ENCODE results near the gene UGT1A4. TPM values are rescaled to one million over a fixed set of nuclear protein-coding genes. Genes with fewer than 3 reads are reported as not detected.

The UGT1A4 gene
- total RNA-seq, 4 donors from 2014 or later: not detected

GRCh38 chr2:233811732-233812131 lies 93.2 kb downstream of the UGT1A4 start:
- no peak for ATAC-seq (ENCODE audit: low FRiP score)
- TF ChIP-seq CTCF (IDR thresholded peaks at IDR 0.05): no peak
- no peak for DNase-seq (ENCODE audit: low spot score)

DNA sequence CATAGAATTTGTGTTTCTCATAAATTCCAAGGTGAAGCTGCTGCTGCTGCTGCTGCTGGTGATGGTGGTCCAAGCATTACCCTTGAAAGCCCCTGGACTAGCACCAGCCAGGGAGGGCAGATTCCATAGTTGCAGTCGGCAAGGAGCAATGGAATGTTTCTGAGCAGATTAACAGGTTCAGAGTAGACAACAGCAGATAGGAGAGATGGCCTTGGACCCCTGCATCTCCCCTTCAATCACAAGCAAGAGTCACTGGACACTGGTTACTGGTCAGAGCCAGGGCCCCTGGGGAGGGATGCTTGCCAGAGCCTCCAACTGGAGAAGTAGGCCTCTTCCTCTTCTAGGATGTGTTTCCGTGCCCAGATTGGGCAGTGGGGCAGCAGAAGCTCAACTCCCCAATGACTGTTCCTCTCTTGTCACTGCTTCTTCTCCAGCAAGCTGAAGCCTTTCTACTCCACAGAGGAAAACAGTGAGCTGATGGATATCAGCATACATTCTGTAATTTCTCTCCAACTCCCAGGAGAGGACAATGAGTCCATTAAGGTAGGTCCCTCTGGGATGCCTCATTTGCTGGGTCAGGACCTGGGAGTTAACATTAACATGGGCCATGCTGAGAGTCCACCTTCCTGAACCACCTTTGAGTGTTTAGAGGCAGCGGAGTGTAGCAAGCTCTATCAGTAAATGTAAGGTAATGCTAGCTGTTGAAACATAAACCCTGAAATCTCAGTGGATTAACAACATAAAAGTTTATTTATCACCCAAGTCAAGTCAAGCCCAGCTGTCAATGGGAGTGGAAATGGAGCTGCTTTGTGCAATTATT lies 94.9 kb downstream of the UGT1A4 start:
- DNase-seq (ENCODE audit: low spot score) (no peak), ATAC-seq (ENCODE audit: low FRiP score) (no peak)
- no peak for TF ChIP-seq CTCF (IDR thresholded peaks at IDR 0.05)

GRCh38 chr2:233814056-233814835 lies 95.7 kb downstream of the UGT1A4 start:
- DNase-seq (ENCODE audit: low spot score): no peak
- no peak for ATAC-seq (ENCODE audit: low FRiP score)
- no peak for TF ChIP-seq CTCF (IDR thresholded peaks at IDR 0.05)

DNA sequence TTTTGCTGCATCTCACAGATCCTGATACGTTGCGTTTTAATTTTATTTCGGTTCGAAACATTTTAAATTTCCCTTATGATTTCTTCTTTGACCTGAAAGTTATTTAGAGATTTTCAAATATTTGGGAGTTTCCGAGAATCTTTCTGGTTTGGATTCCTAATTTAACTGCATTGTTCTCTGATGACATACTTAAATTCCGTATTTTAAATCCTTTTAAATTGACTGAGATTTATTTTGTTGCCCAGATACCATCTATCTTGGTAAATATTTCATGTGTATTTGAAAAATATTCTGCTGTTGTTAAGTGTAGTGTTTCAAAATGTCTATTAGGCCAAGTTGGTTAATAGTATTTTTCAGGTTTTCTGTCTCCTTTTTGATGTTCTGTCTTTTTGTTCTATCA lies 97.3 kb downstream of the UGT1A4 start:
- no peak for DNase-seq (ENCODE audit: low spot score)
- no peak for TF ChIP-seq CTCF (IDR thresholded peaks at IDR 0.05)
- ATAC-seq (ENCODE audit: low FRiP score): no peak

DNA sequence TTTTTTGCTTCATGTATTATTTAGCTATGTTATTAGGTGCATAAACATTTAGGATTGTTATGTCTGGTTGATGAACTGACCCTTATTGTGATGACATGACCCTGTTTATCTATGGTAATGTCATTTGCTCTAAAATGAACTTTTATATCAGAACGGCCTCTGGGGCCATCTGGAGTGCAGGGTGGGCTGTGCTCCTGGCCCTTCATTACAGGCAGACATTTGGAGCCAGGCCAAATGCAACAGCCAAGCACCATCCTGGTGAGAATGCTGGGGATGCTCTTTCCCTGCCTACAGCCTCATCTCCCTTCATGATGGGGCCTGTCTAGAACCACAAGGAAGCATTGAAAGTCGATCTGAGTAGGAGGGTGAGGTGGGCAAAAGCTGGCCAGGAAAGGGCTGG lies 97.8 kb downstream of the UGT1A4 start:
- no peak for ATAC-seq (ENCODE audit: low FRiP score)
- DNase-seq (ENCODE audit: low spot score): no peak
- TF ChIP-seq CTCF (IDR thresholded peaks at IDR 0.05): no peak

- DNase-seq (ENCODE audit: low spot score): no peak
- no peak for ATAC-seq (ENCODE audit: low FRiP score)
- TF ChIP-seq CTCF (IDR thresholded peaks at IDR 0.05): no peak
Measured at GRCh38 chr2:233816771-233817170, 98.2 kb downstream of the UGT1A4 start.
